ENCODE data around the gene MYH11. TPM values are rescaled to one million over a fixed set of nuclear protein-coding genes. Genes with fewer than 3 reads are reported as not detected.

MYH11 gene
- total and polyA plus RNA-seq, 10 of the 15 experiments (the other 5 are each of a cell fraction or from before 2014, with no cell fraction given): 0.01 to 1.9 (median 0.13) TPM; not detected in 1

- Histone ChIP-seq H3K4me2 (ENCODE audit: control insufficient read depth, insufficient read depth) (no peak overlapping the region), H3K27me3 (replicated peaks in 1 of 2; ENCODE audit: control insufficient read depth in 2 of 2, insufficient read depth in 2 of 2, low read length in 1 of 2) (no peaks in the 10 kb centered on the region), H3K27ac (ENCODE audit: control insufficient read depth, insufficient read depth) (no peak overlapping the region), H3K9me3 (replicated peaks; ENCODE audit: control insufficient read depth, insufficient read depth, low read length) (no peaks in the 10 kb centered on the region), H3K4me3 (no peak overlapping the region), H4K20me1 (ENCODE audit: control insufficient read depth, insufficient read depth) (no peaks in the 10 kb centered on the region), H2AFZ (ENCODE audit: control insufficient read depth, low read depth, low read length) (no peak overlapping the region), H3K79me2 (ENCODE audit: control insufficient read depth, insufficient read depth, low read length) (no peaks in the 10 kb centered on the region), H3K4me1 (ENCODE audit: control insufficient read depth, insufficient read depth, low read length) (no peaks in the 10 kb centered on the region; the same call in 1 of the 2 replicates), H3K36me3 (ENCODE audit: control insufficient read depth in 2 of 2, insufficient read depth in 2 of 2, low read length in 1 of 2) (no peaks in the 10 kb centered on the region), H3K9ac (ENCODE audit: control insufficient read depth, insufficient read depth, low read length) (no peak overlapping the region)
- ChIA-PET RAD21 (ENCODE audit: unreplicated experiment) (interaction anchor here (0.6 to 1.9 kb wide), 7 partner anchors 9 to 1454 kb away, joined by 3 to 19 read pairs (median 5); no protein-coding TSS in a partner anchor), POLR2A (interaction anchor here (0.5 to 0.6 kb wide), 2 partner anchors 8 to 60 kb away, joined by 3 to 6 read pairs; no protein-coding TSS in a partner anchor), CTCF (interaction anchor here (0.6 to 2.8 kb wide), 15 partner anchors 8 to 422 kb away, joined by 3 to 19 read pairs (median 4); no protein-coding TSS in a partner anchor), SMC1A (ENCODE audit: uncharacterized antibody, unreplicated experiment) (interaction anchor here (0.9 to 2.2 kb wide), 6 partner anchors 13 to 362 kb away, joined by 3 to 14 read pairs (median 6); no protein-coding TSS in a partner anchor)
- DNase-seq (ENCODE audit: low read depth, low spot score) (no peak), ATAC-seq (no peak), FAIRE-seq (no peak)
- intact Hi-C loops (cut with micrococcal nuclease; ENCODE audit: unreplicated experiment) (loop anchor here (5.0 to 10.0 kb wide), 3 partner anchors 262 to 430 kb away; no protein-coding TSS in a partner anchor), in situ Hi-C loops (cut with MboI) (no loop called here)
- WGBS (ENCODE audit: insufficient coverage, insufficient replicate concordance, low lambda C conversion rate, missing lambda C conversion rate): 23% methylated on average over 4 of the region's 4 CpGs
- BruUV-seq (replicated peaks): no TSS peak
- 0 out of 2 replicates have a peak, but pooled peaks have one; percentile 15 for TF ChIP-seq IRF5 (IDR thresholded peaks at IDR 0.05; ENCODE audit: borderline replicate concordance)
- TF ChIP-seq FOXK2 (IDR thresholded peaks at IDR 0.05): peak; percentile 21; the same call in 1 of the 2 replicates
- TF ChIP-seq RFX5 (IDR thresholded peaks at IDR 0.05; ENCODE audit: low read depth, low read length): no peak
Observed at GRCh38 chr16:15765116-15765515, 91.7 kb downstream of the MYH11 start.

GRCh38 chr16:15764112-15764511 is 92.7 kb downstream of the MYH11 start:
- POLR2A ChIA-PET: no interaction called here
- WGBS (ENCODE audit: insufficient coverage, insufficient replicate concordance, low lambda C conversion rate, missing lambda C conversion rate): 2% methylated on average over 2 of the region's 2 CpGs

More at GRCh38 chr16:15764112-15764511, 92.7 kb downstream of the MYH11 start:
- Histone ChIP-seq H3K36me3 (ENCODE audit: control insufficient read depth in 2 of 2, insufficient read depth in 2 of 2, low read length in 1 of 2) (no peaks in the 10 kb centered on the region), H4K20me1 (ENCODE audit: control insufficient read depth, insufficient read depth) (no peaks in the 10 kb centered on the region), H3K27me3 (replicated peaks in 1 of 2; ENCODE audit: control insufficient read depth in 2 of 2, insufficient read depth in 2 of 2, low read length in 1 of 2) (no peaks in the 10 kb centered on the region), H3K9ac (ENCODE audit: control insufficient read depth, insufficient read depth, low read length) (no peak overlapping the region), H3K9me3 (replicated peaks; ENCODE audit: control insufficient read depth, insufficient read depth, low read length) (no peaks in the 10 kb centered on the region), H3K4me3 (no peak overlapping the region), H3K79me2 (ENCODE audit: control insufficient read depth, insufficient read depth, low read length) (no peaks in the 10 kb centered on the region), H3K4me2 (ENCODE audit: control insufficient read depth, insufficient read depth) (no peak overlapping the region), H2AFZ (ENCODE audit: control insufficient read depth, low read depth, low read length) (no peak overlapping the region), H3K27ac (ENCODE audit: control insufficient read depth, insufficient read depth) (no peak overlapping the region), H3K4me1 (ENCODE audit: control insufficient read depth, insufficient read depth, low read length) (no peaks in the 10 kb centered on the region; the same call in 1 of the 2 replicates)
- TF ChIP-seq MYC (IDR thresholded peaks at IDR 0.05; ENCODE audit: insufficient read depth, insufficient read length, insufficient replicate concordance, low read length, severe bottlenecking) (no peak), TBL1XR1 (IDR thresholded peaks at IDR 0.05; ENCODE audit: low read depth, low read length) (no peak), ZBTB4 (CRISPR knock-in tag; IDR thresholded peaks at IDR 0.05) (no peak)
- no peak for FAIRE-seq
- in situ Hi-C loops (cut with MboI): no loop called here
- no peak for DNase-seq (ENCODE audit: low read depth, low spot score)
- BruUV-seq (replicated peaks): no TSS peak
- intact Hi-C loops (cut with micrococcal nuclease; ENCODE audit: unreplicated experiment): loop anchor here (10.0 kb wide), 2 partner anchors 361 to 431 kb away; no protein-coding TSS in a partner anchor
- ChIA-PET RAD21 (ENCODE audit: unreplicated experiment) (interaction anchor here (0.8 to 1.8 kb wide), 3 partner anchors 58 to 363 kb away, joined by 3 to 5 read pairs (median 4); no protein-coding TSS in a partner anchor), CTCF (interaction anchor here (0.6 to 1.1 kb wide), 5 partner anchors 9 to 1895 kb away, joined by 3 to 5 read pairs (median 3); no protein-coding TSS in a partner anchor), SMC1A (ENCODE audit: uncharacterized antibody, unreplicated experiment) (interaction anchor here (0.7 to 2.2 kb wide), 2 partner anchors 12 to 135 kb away, joined by 3 to 8 read pairs; no protein-coding TSS in a partner anchor)
- ATAC-seq: no peak
